Small intestine (tissue), 16 donors: ENCODE results near the gene RAPGEF4. TPM values are rescaled to one million over a fixed set of nuclear protein-coding genes. Genes with fewer than 3 reads are reported as not detected.

Experiments used
- DNase-seq, 2 donors: peaks; one replicate each; pipeline versions ENCODE4 v3.0.0 to v3.0.0-alpha.2; 2013
- FAIRE-seq: peaks from 2 replicates; lab custom pipeline; 2012; peaks lifted over from hg19 to GRCh38; lab: Jason Lieb, UNC
- H3K27ac ChIP-seq, 3 donors: one replicate each; pipeline ENCODE4 v1.5.1; 2013; ENCODE audit warnings: low read length in 2 of 3, mild to moderate bottlenecking in 2 of 3, control low read depth in 1 of 3, inconsistent platforms in 1 of 3, low read depth in 1 of 3, moderate library complexity in 1 of 3
- H3K27me3 ChIP-seq, 3 donors: one replicate each; pipeline ENCODE4 v1.6.1; 2013; ENCODE audit warnings: low read length in 3 of 3, inconsistent platforms in 1 of 3; ENCODE audit not compliant: control insufficient read depth in 3 of 3, insufficient read depth in 3 of 3
- H3K36me3 ChIP-seq, 3 donors: one replicate each; pipeline ENCODE4 v1.6.1; 2013; ENCODE audit warnings: low read length in 3 of 3, inconsistent platforms in 1 of 3, low read depth in 1 of 3, mild to moderate bottlenecking in 1 of 3, moderate library complexity in 1 of 3; ENCODE audit not compliant: control insufficient read depth in 3 of 3, insufficient read depth in 2 of 3
- H3K4me1 ChIP-seq, 3 donors: one replicate each; pipeline ENCODE4 v1.6.1; 2013; ENCODE audit warnings: low read length in 2 of 3, inconsistent platforms in 1 of 3, low read depth in 1 of 3, mild to moderate bottlenecking in 1 of 3, moderate library complexity in 1 of 3; ENCODE audit not compliant: control insufficient read depth in 3 of 3, insufficient read depth in 2 of 3
- H3K4me3 ChIP-seq, 3 donors: one replicate each; pipeline ENCODE4 v1.5.1; 2013; ENCODE audit warnings: low read length in 3 of 3, control low read depth in 1 of 3, inconsistent platforms in 1 of 3, low read depth in 1 of 3, mild to moderate bottlenecking in 1 of 3, moderate library complexity in 1 of 3
- H3K9me3 ChIP-seq, 2 donors: one replicate each; pipeline ENCODE4 v1.6.1; 2013; ENCODE audit warnings: low read depth in 1 of 2, low read length in 1 of 2; ENCODE audit not compliant: control insufficient read depth in 2 of 2, insufficient read depth in 1 of 2
- WGBS, 3 donors: extraction: QIAGEN DNeasy Blood & Tissue Kit; methylation state at CpG; one replicate each; pipeline ENCODE4 v1.1.7; 2013; 5-methylcytosine and 5-hydroxymethylcytosine counted together
- long read RNA-seq, 10 donors: transcript quantifications; one replicate each; lab custom pipeline, GENCODE V29; 2026
- polyA plus RNA-seq, 4 donors: library from polyadenylated mRNA; stranded (reverse) in 3 of 4; unstranded in 1 of 4; fragments of 200-250 nt in 3 of 4; fragments of 120-200 nt in 1 of 4; gene quantifications; one replicate each; pipeline versions ENCODE4 v1.2.1 to v1.2.3, GENCODE V29; 2013
- donor health status: healthy with polysubstance abuse.
- donor health status: control.
- donor health status: control.
- donor health status: Bipolar disorder and iron deficiency.
- donor health status: healthy.

Gene RAPGEF4
- polyA plus RNA-seq, result 1 to 10 TPM in 2 of 4 donors, under 1 TPM in 2; 0.45 to 7.2 (median 3.4) TPM
- long read RNA-seq, donor 1, result 0 reads
- long read RNA-seq, donor 2, result 0 reads
- long read RNA-seq, donor 3, result 0 reads
- long read RNA-seq, donor 4, result 0 reads
- long read RNA-seq, donor 5, result 0 reads
- long read RNA-seq, donor 6, result 0 reads
- long read RNA-seq, donor 7, result 0 reads
- long read RNA-seq, donor 8, result 0 reads
- long read RNA-seq, donor 9, result 0 reads
- long read RNA-seq, donor 10, partial matches to known transcripts, result 0 of 1 reads
- long read RNA-seq, donor 10, other reads (novel, unspliced or antisense), result 0 of 1 reads

DNA sequence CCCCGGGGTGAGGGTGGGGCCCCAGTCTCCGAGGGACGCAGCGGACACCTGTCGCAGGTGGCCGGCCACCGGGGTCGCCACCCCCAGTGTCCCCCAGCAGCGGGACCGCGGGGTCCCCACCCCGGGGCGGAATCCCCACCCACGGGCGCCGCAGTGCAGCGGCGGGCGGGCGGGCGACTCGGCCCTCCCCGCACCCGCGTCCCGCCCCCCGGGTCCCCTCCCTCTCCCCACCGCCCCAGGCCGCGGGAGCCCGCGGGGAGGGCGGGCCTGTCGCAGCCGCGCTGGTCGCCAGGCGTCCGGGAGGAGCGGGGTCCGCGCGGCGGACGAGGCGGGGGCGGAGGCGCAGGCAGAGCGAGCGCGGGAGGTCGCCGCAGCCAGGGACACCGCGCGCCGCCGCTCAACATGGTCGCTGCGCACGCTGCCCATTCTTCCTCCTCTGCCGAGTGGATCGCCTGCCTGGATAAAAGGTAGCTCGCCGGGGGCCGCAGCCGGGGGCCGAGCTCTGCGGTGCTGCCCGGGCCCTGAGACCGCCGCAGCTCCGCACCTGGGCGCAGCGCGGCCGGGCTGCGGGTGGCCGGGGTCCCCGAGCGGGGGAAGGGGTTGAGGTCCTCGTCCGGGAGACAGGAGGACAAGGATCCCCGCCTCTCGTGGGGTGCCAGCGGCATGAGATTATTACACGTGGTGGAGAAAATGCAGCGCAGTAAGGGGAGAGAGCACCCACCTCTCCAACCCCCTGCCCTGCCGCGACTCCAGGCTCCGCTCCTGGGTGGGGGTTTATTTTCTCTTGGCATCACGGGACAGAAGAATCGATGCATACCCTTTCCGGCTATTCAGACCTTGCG, at the start of gene RAPGEF4:
Gene RAPGEF4, plus strand, starts transcription at position 264 of the 842 bp plus-strand sequence. Its CDS starts 139 bp downstream, at position 403.
- Histone ChIP-seq H3K27ac (no peak within 1 kb of the TSS), H3K27me3 (peaks cover 7 to 9% (median 8%) of the 10 kb centered on the region in 3 donors), H3K36me3 (no peaks in the 10 kb centered on the region), H3K4me1 (peaks cover 0 to 2% (median 0%) of the 10 kb centered on the region in 3 donors), H3K9me3 (no peaks in the 10 kb centered on the region), H3K4me3 (peak within 1 kb of the TSS in 2 of 3 donors; percentile 47 to 56)
- WGBS, 3 donors, result 0 to 3% (median 1%) methylated on average over 41 to 95 of the region's 95 CpGs
- DNase-seq (peak in 1 of 2 donors; percentile 67), FAIRE-seq (no peak)

DNA sequence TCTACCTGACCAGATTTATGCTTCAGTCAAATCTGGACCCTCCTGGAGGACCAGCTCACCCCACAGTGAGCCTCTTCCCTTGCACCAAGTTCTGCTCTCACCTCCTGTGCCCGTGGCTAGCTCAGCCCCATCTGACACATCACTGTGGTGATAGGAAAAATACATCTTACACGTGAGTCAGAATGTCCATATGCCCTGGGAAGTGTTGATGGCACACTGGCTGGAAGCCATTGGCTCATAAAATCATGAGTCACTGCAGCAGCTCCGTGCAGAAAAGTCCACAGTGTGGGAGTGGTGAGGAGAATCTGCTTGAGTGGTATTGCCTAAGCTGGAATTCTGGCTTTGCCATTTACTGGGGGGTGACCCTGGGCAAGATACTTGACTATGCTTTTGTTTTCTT, 42.6 kb upstream of the RAPGEF4 start:
- Histone ChIP-seq H3K27me3 (peaks cover 0 to 5% (median 4%) of the 10 kb centered on the region in 3 donors), H3K27ac (no peak overlapping the region), H3K36me3 (no peaks in the 10 kb centered on the region), H3K9me3 (no peaks in the 10 kb centered on the region), H3K4me1 (peaks cover 0 to 3% (median 0%) of the 10 kb centered on the region in 3 donors), H3K4me3 (no peak overlapping the region)
- 0 to 17% (median 2%) methylated on average over 3 of the region's 3 CpGs for WGBS, 3 donors
- peak; percentile 80 to 96 for DNase-seq
- FAIRE-seq, result no peak

DNA sequence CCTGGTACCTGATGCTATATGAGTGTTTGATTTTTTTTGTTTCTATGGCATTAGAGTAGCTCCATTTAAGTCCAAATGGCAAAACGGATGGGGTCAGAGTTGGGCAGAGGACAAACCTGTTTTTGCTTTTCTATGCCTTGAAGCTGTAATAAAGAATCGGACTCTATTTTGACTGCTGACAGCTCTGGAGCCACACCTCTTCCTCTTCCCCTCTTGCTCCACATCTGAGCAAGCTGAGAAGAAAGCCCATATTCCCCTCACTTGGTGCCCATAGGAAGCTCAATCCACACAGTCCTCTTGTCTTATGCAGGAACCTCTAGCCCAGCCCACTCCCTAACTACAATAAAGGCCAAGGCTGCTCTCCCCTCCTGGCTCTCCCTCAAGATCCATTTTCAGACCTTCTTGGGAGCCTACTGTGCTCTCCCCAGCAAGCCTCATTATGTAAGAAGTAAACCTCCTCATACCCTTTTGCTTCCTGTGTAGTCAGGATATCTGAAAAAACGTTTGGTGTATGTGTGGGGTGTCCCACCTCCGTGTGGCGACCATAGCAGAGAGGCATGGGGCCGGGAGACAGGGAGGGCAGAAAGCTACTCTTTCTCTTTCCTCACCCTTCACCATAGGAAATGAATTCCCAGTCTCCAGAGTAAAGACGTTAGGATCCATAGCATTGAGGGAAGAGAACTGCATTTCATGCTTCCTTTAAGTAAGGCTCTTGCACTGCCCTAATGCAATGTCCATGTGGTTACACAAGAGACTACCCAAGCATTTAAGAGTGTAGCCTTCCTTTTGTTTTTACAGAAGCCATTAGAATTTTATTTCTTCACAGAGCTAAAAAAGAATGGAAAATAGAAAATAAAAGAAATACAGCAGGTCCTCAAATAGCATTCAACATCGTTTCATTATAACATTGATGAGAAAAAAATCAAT, 41.9 kb upstream of the RAPGEF4 start:
- Histone ChIP-seq H3K4me3 (no peak overlapping the region), H3K4me1 (peaks cover 0 to 3% (median 0%) of the 10 kb centered on the region in 3 donors), H3K27me3 (peaks cover 0 to under 1% (median 0%) of the 10 kb centered on the region in 3 donors), H3K27ac (no peak overlapping the region), H3K36me3 (no peaks in the 10 kb centered on the region), H3K9me3 (no peaks in the 10 kb centered on the region)
- 59 to 66% (median 64%) methylated on average over 8 of the region's 8 CpGs for WGBS, 3 donors
- peak in 1 of 2 donors; percentile 7 for DNase-seq
- no peak for FAIRE-seq

DNA sequence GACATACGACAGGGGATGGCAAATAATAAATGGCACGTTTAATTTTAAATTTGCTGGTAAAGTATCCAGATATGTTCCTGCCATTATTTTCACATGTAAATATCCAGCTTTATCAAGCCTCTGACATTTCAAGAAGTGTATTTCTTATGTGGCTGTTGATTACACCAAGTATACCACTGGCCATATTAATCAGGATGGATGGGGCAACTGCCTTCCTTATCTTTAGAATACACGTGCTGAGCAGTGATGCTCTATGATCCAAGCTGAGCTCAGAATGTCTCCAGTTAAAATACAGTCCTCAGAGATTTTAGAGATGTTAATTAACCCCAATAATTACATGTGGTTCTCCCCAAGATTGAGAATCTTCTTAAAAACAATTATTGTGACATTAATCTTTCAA, 38.3 kb upstream of the RAPGEF4 start:
- Histone ChIP-seq H3K4me1 (peaks cover 0 to 3% (median 0%) of the 10 kb centered on the region in 3 donors), H3K9me3 (no peaks in the 10 kb centered on the region), H3K4me3 (no peak overlapping the region), H3K27ac (no peak overlapping the region), H3K36me3 (no peaks in the 10 kb centered on the region), H3K27me3 (no peaks in the 10 kb centered on the region)
- FAIRE-seq, result no peak
- DNase-seq, result no peak
- 68 to 79% (median 77%) methylated on average over 3 of the region's 3 CpGs for WGBS, 3 donors

DNA sequence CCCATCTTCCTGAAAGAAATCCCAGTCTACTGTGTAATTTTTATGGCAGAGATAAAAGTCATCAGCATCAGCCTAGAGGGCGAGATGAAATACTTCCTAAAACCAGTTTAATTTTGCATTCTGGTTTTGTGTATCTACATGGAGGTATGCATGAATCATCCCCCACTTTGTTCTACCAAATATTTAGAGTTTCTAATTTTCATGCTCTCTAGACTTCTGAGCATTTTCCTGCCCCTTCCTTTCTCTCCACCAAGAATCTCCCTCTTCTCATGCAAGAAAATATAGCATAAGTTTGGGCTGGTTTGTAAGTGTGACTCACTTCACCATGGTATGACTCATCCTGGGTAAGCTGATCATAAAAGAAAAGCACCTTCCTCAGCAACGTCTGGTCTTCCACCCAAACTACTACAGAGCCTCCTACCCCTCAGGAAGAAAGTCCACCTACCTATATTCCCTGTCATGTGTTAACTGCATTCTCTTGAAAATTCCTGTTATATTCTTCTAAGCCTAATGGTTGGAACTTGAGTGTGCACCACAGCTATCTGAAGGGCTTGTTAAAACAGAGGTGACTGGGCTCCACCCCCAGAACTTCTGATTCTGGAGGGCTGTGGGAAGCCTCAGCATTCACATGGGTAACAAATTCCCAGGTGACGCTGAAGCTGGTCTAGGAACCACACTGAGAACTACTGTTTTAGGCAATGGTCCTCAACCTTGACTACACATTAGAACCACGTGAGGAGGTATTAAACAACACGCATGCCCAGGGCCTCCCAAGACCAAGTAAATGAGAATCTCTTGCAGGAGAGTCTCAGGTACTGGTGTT, 37.4 kb upstream of the RAPGEF4 start:
- Histone ChIP-seq H3K4me1 (peaks cover 0 to 3% (median 0%) of the 10 kb centered on the region in 3 donors), H3K4me3 (no peak overlapping the region), H3K27ac (no peak overlapping the region), H3K27me3 (no peaks in the 10 kb centered on the region), H3K36me3 (no peaks in the 10 kb centered on the region), H3K9me3 (no peaks in the 10 kb centered on the region)
- no peak for FAIRE-seq
- peak; percentile 43 to 62 for DNase-seq
- WGBS, 3 donors, result 52 to 59% (median 58%) methylated on average over 5 of the region's 5 CpGs

DNA sequence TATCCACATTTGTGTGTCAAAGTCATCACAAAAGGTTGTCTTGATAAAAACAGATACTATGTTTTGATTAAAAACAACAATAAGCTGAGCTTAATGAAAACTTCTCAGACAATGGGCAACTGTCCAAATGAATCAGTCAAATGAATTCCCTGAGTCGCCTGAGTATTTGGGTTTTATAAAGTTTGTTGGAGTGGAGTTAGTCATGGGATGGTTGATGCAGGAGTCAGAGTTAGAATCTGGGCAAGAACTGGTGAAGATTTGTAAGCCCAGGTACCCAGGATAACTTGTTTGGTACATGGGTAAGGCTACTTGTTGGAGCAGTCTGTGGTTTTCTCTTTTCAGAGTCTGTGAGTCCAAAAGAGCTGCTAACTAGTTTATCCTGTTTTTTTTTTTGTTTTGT, 34.4 kb upstream of the RAPGEF4 start:
- Histone ChIP-seq H3K9me3 (no peaks in the 10 kb centered on the region), H3K27ac (no peak overlapping the region), H3K4me3 (no peak overlapping the region), H3K4me1 (no peaks in the 10 kb centered on the region), H3K27me3 (no peaks in the 10 kb centered on the region), H3K36me3 (no peaks in the 10 kb centered on the region)
- 35 to 69% (median 67%) methylated on average over 1 of the region's 1 CpG for WGBS, 3 donors
- FAIRE-seq (no peak), DNase-seq (no peak)

DNA sequence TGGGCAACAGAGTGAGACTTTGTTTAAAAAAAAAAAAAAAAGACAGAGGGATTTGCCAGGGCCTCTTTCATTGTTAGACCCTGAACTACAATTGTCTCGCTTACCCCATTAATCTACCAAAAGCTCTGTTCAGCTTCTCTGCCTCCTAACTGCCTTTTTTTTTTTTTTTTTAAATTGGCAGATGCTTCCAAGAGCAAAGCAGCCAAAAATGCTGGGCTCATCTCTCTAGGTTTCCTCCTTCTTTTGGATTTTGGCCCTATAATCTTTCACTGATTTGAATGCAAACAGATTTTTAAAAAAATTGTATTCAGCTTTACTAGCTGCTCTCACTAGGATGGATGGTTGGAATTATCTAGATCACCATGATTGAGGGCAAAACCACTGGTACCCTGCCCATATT, 33.2 kb upstream of the RAPGEF4 start:
- FAIRE-seq (no peak), DNase-seq (no peak)
- no peaks in the 10 kb centered on the region for H3K4me1 ChIP-seq
- no peak overlapping the region for H3K4me3 ChIP-seq
- no peaks in the 10 kb centered on the region for H3K9me3 ChIP-seq
- no peak overlapping the region for H3K27ac ChIP-seq
- WGBS, 3 donors, result 73 to 100% (median 82%) methylated on average over 1 of the region's 1 CpG
- no peaks in the 10 kb centered on the region for H3K36me3 ChIP-seq
- peaks cover 0 to 2% (median 0%) of the 10 kb centered on the region in 3 donors for H3K27me3 ChIP-seq
